Stimulated activated CD8-positive, alpha-beta memory T cell treated with anti-CD3 and anti-CD28 coated beads, Interleukin-7, amount 100 ng/mL, for 48 hours (primary cell): ENCODE data around the gene LRRC74A.
"Not testable (repeated sequence)": the region's sequence is repeated elsewhere in the genome, so short reads cannot be mapped to it uniquely, and the experiment has no call there.

Experiments used
- DNase-seq, 2 donors: peaks; one replicate each; pipeline ENCODE4 v3.0.0-alpha.2; 2020; ENCODE audit warnings: low read depth in 1 of 2; ENCODE audit errors: extremely low read depth in 1 of 2

Gene LRRC74A

GRCh38 chr14:76883447-76883846 lies 57.2 kb downstream of the LRRC74A start:
- DNase-seq: no peak

GRCh38 chr14:76884394-76884793 lies 58.2 kb downstream of the LRRC74A start:
- DNase-seq: no peak

GRCh38 chr14:76884853-76885276 lies 58.7 kb downstream of the LRRC74A start:
- DNase-seq: no peak

GRCh38 chr14:76887191-76887590 lies 61.0 kb downstream of the LRRC74A start:
- DNase-seq: no peak

- no peak for DNase-seq
Observed at GRCh38 chr14:76891391-76891790, 65.2 kb downstream of the LRRC74A start.

GRCh38 chr14:76894308-76894707 lies 68.1 kb downstream of the LRRC74A start:
- DNase-seq: no peak

- DNase-seq: not testable (repeated sequence)
Observed at GRCh38 chr14:76898006-76898405, 71.8 kb downstream of the LRRC74A start.

- DNase-seq: no peak
Observed at GRCh38 chr14:76900682-76901081, 74.5 kb downstream of the LRRC74A start.

GRCh38 chr14:76901171-76902055 lies 75.2 kb downstream of the LRRC74A start:
- no peak for DNase-seq

- DNase-seq: no peak
Observed at GRCh38 chr14:76902591-76902990, 76.4 kb downstream of the LRRC74A start.

GRCh38 chr14:76904100-76904739 lies 78.0 kb downstream of the LRRC74A start:
- DNase-seq: no peak

- peak; percentile 43 to 78 for DNase-seq
Observed at GRCh38 chr14:76904740-76905569, 78.7 kb downstream of the LRRC74A start.

GRCh38 chr14:76908834-76909233 lies 82.6 kb downstream of the LRRC74A start:
- peak in 1 of 2 donors; percentile 37 for DNase-seq

- no peak for DNase-seq
Observed at GRCh38 chr14:76909266-76909665, 83.1 kb downstream of the LRRC74A start.

- no peak for DNase-seq
Observed at GRCh38 chr14:76910371-76910890, 84.2 kb downstream of the LRRC74A start.

- no peak for DNase-seq
Observed at GRCh38 chr14:76911473-76911872, 85.3 kb downstream of the LRRC74A start.

- DNase-seq: not testable (repeated sequence)
Observed at GRCh38 chr14:76914533-76915081, 88.4 kb downstream of the LRRC74A start.

GRCh38 chr14:76916040-76916715 lies 90.0 kb downstream of the LRRC74A start:
- DNase-seq: no peak

- DNase-seq: no peak
Observed at GRCh38 chr14:76917158-76917596, 91.0 kb downstream of the LRRC74A start.

GRCh38 chr14:76917745-76918255 lies 91.6 kb downstream of the LRRC74A start:
- DNase-seq: no peak
